ENCODE data around the gene ENDOV.

DNA sequence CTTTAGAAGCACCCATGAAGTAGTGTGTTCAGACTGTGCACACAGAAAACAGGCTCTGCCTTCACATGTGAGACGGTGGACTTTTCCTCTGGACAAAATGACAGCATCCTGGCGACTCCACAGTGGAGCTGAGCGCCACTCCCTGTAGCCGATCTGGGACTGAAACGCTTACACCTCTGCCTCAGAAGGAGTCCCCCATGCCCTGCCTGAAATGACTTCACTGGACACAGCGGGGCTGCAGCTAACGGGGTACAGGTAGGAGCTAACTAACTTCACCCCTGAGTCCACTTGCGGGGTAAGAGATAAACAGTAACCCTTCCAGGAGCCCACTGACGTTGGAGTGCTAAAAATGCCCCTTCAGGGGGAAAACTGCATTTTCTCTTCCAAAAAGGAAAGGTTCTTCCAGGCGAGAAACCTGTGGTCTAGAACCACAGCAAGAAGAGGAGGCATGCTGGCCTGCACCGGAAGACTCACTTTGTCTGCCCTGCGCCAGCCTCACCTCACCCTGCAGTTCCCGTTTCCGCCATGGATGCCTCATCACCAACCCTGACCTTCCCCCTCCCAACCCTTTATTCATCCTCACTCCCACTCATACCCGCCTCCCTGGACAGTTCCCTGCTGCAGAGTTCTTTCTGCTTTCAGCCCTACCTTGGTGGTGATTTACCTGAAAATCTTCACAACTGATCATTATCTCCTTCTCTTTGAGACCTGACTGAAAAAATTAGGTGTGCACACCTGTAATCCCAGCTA is 19.4 kb upstream of the ENDOV start:
- TF ChIP-seq, protein P1, sequence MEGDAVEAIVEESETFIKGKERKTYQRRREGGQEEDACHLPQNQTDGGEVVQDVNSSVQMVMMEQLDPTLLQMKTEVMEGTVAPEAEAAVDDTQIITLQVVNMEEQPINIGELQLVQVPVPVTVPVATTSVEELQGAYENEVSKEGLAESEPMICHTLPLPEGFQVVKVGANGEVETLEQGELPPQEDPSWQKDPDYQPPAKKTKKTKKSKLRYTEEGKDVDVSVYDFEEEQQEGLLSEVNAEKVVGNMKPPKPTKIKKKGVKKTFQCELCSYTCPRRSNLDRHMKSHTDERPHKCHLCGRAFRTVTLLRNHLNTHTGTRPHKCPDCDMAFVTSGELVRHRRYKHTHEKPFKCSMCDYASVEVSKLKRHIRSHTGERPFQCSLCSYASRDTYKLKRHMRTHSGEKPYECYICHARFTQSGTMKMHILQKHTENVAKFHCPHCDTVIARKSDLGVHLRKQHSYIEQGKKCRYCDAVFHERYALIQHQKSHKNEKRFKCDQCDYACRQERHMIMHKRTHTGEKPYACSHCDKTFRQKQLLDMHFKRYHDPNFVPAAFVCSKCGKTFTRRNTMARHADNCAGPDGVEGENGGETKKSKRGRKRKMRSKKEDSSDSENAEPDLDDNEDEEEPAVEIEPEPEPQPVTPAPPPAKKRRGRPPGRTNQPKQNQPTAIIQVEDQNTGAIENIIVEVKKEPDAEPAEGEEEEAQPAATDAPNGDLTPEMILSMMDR (IDR thresholded peaks at IDR 0.05): no peak
- TF ChIP-seq POLR2AphosphoS5 (IDR thresholded peaks at IDR 0.05) (no peak), EP300 (IDR thresholded peaks at IDR 0.05) (no peak), POLR2A (IDR thresholded peaks at IDR 0.05) (no peak)

Data from suprapubic skin (tissue), 4 donors.